CD4-positive, alpha-beta T cell treated with Interleukin-2 at 100 ng/mL for 4 hours (primary cell): ENCODE results near the gene SNF8.
A peak's percentile ranks its signal among the peaks of the same experiment; 100 is the strongest.

Source experiments
- DNase-seq: peaks from one replicate; pipeline ENCODE4 v3.0.0-alpha.2; 2020; ENCODE audit warnings: low spot score

Gene SNF8

DNA sequence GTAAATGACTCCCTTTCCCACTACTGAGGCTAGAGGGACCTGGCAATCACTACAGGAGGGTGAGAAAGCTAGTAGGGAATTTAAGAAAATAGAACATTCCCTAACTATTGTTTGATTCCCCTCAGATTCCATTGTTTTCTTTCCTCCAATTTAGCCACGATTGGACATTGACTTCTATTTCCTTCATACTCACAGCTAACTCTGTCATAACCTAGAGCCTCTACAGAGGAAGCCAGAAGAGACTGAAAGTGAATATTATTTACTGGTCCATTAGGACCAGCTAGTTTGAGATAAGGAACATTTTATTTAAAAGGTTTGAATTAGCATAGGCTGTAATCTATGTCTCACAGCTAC lies 14.9 kb downstream of the SNF8 start:
- DNase-seq: no peak

DNA sequence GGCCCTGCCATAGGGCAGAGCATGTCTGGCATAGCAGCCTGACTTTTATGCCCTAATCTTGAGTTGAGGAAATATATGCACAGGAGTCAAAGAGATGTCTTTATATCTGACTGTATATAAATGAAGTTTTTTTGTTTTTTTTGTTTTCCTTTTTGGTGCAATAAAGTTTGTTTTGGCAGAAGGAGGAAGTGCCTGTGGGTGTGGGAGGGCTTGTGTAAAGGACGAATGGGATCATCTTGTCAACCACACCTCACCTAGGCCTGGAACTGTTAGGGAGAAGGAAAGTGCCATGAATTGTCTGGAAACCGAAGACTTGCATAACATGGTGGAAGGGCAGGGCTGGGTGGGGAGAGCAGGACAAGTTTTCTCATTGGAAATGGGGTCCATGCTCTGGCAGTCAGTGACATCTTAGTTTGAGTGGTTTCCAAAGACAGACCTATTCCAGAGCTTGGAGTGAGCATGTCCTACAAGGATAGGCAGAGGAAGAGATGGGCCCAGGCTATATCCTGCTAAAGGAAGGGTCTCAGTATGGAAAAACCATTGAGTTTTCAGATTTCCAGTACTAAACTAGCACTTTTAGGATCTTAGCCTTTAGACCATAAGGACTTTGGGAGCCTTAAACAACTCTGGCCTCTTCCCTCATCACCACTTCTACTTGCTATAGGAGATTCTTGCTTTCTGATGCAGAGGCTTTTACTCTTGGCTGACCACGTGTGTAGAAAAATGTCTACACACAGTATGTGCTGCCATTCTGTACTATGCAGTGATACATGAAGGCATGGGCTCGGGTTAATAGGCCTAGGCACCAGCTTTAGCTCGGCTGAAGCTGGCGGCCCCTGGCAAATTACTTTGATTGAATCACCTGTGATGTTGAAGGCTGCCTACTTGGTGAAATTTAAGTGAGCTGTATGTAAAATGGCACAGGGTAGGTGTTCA lies 15.5 kb downstream of the SNF8 start:
- DNase-seq: no peak

DNA sequence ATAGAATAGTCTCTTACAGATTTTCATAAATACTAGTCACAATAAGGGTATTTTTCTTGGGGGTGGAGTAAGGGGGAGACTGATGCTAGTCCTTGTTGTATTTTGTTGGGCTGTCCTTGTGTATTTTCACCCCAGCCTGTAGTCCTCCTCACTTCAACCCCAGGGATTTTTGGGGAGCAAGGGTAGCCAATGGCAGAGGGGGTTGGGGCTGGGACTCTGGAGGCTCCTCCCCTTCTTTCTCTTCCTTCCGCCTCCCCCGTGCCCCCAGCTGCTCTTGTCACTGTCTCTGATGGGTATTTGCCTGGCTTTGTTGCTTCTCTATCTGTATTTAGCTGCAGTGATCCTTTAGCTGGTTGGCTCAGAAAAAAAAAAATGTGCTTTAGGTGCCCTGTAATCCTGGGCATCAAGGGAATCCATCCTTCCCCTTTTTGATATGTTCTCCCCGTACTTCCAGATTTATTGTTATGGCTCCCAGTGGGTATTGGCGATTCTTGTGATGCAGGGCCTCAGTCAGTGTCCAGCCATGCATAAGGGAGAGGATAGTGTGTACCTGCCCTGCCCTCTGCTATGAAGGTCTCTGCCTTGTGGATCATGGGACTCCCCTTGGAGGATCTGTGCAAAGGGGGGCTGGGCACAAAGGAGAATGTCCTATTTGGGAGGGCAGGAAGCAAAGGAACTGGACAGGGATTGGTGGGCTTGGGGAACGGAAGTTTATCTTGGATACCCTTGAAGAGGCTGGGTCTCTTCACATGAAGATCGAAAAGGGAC lies 16.5 kb downstream of the SNF8 start:
- DNase-seq: no peak

DNA sequence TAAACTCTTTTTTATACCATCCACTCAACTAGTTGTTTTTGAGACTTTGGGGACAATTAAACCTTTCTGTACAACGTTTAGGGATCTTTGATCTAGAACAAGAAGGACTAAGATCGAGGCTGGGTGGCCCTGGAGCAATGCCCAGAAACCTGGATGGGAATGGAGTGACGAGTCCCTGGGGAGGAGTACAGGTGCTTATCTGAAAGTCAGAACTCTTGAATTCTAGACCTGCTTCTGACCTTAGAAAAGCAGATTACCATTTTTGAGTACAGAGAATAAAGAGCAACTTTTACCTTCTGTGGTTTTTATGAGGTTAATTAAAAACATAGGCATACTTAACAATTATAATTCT lies 18.7 kb downstream of the SNF8 start:
- DNase-seq: no peak

DNA sequence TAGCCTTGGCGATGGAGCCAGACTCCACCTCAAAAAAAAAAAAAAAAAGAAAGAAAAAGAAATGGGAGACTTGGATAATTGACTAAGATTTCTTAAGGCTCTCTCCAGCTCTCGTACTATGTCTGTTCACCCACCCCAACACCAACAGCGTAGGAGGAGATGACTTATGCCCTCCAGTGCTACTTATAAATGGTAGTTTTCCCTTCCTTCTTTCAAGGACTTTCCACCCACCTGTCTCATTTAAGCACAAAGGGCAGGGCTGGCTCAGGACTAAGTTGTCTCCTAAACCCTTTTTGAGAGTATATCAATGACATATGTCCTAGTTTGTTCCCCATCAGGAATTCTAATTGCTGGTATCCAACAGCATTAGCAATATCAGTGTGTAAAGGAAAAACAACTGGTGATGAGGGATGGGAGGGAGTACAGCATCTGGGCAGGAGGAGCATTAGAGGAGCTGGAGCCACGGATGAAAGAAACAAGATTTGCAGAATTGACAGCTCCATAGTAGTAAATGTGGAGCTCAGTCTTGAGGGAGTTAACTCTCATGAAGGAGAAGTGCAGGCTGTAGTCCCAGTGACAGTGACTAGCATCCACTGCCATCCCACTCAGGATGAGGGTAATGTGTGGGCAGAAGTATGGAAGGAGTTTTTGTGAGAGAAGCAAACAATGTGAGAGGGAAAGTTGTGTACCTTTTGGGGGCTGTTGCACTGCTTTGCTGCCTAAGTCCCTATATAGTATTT lies 19.2 kb downstream of the SNF8 start:
- no peak for DNase-seq

DNA sequence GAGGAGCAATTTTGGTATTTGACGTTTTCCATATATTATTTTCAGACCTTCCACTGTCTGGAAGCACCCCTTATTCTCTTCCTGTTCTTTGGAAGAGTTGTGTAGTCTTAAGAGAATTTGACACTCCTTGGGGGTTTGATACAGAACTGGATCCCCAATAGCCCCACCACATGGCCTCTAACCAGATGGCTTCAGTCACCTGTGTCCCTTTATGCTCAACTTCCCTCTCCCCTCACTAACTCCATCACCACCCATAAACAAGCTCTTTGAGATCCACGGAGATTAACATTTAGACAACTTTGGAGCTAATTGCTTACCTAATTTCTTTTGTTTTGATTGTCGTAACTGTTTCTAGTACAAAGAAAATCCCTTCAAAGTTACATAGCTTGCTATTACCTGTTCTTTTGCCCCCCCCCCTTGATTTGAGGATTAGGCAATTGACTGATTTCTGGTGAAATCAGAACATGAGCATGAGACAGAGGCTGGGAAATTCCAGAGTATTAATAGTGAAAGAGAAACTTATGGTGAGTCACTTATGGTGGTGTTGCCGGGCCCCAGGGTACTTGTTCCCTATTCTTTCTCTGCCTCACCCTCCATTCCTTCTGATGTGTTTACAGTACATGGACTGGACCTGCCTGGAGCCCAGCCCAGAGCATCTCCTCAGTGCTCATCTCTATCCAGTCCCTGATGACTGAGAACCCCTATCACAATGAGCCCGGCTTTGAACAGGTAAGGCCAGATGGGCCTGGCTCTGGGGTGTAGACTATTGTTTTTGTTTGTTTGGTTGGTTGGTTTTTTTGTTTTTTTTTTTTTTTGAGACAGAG lies 29.0 kb downstream of the SNF8 start:
- DNase-seq: peak; percentile 71

DNA sequence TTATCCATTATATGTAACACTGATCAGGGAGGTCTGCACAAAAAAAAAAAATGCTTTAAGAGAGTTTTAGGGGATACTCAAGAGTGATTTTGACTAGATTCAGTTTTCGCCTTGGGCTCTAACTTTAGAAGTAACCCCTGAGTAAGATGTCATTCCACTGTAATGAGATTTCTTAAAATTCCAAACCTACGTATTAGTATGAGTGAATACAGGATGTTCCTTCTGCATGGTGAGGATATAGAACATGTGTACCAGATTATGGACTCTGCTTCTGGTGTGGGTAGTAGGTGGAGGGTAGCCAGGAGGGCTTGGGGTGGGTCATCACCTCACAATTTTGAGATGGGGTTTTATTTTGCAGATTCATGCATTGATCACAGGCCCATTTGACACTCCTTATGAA lies 32.2 kb downstream of the SNF8 start:
- no peak for DNase-seq

DNA sequence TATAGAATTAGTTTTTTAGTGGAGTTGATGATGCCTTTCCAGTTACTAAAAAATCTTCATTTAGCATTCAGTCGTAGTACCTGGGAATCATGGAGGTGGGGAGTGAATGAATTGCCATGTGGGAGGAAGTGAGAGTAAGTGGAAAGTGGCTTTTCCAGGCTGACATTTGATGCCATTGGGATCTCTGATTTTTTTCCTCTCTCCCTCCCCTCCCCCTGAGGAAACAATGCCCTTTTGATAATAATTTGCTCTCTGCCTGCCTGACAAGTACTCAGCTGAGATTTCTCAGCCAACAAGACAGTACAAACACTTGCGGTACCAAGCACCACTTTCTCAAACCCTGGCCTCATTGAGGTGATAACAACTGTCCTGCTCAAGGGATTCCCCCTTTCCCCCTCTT lies 34.3 kb downstream of the SNF8 start:
- no peak for DNase-seq

DNA sequence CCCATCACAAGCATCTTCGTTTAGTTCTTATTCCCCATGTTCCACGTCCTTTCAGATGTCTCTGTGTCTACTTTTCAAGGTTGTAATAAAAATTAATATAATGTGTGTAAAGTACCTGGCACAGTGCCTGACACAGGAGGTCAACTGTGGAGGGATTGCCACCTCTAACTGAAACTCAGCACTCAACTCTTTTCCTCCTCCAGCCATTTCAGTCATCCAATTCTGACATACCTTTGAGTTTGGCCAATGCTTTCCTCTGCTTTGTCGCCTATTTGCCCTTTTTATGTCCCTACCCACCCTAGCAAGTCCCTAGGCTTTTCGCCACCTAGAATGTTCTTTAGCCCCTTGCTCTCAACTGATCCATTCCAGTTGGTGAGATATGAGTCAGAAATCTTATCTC lies 34.9 kb downstream of the SNF8 start:
- no peak for DNase-seq

DNA sequence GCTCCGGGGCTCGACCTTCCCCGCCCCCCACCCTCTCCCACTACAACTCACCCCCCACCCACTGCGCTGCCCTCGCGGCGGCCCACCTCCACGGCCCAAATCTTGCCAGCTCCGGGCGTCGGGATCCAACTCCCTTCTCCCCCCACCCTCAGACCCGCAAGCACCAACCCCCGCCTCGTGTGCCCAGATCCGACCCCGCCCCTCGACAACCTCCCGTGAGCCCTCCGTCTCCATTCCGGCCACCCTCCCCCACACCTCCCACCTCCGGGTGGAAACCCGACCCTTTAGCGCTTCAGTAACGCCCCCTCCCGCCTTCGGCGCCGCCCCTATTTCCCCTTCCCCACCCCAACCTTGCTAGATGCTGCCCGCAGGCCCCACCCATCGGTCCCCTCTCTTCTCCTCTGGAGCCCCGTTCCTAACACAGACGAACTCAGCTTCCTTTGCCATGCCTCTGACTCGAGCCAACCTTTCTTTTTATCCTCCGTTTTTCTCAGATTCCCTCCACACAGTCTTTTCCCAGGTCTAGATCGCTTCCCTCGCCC lies 35.7 kb downstream of the SNF8 start:
- peak; percentile 90 for DNase-seq

DNA sequence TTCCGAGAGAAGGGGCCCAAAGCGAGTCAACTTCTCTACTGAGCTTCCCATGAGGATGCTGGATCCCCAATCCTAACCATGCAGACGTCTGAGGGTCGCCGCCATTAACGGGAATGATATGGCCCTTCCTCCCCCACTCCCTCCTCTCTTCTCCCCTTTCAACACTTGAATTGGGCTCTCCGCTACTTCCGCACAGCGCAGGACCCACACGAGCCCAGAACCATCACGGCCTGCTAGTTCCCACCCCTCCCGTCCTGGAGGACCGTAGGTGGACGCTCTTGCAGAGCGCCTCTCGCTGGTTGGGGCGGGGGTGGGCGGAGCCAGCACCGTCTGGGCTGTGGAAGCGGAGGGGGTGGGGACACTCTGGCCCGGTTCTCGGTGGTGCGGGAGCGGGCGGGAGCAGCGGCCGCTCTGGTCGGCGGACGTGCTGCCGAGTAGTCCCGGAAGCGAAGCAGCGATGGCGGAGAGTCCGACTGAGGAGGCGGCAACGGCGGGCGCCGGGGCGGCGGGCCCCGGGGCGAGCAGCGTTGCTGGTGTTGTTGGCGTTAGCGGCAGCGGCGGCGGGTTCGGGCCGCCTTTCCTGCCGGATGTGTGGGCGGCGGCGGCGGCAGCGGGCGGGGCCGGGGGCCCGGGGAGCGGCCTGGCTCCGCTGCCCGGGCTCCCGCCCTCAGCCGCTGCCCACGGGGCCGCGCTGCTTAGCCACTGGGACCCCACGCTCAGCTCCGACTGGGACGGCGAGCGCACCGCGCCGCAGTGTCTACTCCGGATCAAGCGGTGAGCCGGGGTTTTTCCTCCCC lies 36.4 kb downstream of the SNF8 start, which contains the start of gene UBE2Z:
Gene UBE2Z, plus strand, starts transcription at position 361 of the 797 bp plus-strand sequence. Its CDS starts 97 bp downstream, at position 458.
- peak; percentile 93 for DNase-seq

DNA sequence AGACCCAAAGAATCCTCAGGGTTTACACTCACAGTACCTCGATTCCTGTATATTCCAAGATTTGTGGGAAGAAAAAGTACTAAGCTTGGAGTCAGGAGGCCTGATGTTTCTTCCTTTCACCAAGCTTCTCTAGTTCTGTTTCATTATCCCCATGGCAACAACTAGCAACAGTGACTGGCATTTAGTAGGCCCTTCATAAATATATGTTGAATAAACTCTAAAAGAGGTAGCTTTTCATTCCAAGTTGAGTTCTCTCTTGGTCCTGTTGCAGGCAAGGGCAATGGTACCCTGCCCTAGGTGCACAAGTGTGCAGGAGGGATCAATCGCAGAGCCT lies 37.0 kb downstream of the SNF8 start:
- peak; percentile 35 for DNase-seq

DNA sequence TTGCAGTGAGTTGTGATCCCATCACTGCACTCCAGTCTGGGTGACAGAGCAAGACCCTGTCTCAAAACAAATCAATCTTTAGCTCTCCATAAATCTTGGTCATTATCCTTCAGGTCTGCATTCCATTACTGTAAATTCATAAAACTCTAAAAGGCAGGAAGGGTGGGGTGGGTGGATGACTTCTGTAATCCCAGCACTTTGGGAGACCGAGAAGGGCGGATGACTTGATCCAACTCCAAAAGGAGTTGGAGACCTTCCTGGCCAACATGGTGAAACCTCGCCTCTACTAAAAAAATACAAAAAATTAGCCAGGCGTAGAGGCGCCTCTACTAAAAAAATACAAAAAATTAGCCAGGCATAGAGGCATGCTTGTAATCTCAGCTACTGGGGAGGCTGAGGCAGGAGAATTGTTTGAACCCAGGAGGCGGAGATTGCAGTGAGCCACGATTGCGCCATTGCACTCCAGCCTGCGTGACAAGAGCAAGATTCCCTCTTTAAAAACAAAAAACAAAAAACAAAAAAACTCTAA lies 38.6 kb downstream of the SNF8 start:
- no peak for DNase-seq

DNA sequence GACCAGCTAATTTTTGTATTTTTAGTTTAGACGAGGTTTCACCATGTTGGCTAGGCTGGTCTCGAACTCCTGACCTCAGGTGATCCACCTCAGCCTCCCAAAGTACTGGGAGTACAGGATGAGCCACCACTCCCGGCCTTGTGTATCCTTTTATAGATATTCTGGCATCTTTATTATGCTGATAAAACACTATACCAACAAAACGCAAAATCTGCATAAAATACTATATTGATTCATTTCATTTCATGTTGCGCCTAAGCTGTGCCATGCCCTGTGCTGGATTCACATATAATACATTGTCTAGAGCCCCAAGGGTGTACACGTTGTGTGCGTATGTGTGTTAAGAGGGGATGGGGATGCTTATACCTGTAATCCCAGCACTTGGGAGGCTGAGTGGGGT lies 40.2 kb downstream of the SNF8 start:
- DNase-seq: no peak

DNA sequence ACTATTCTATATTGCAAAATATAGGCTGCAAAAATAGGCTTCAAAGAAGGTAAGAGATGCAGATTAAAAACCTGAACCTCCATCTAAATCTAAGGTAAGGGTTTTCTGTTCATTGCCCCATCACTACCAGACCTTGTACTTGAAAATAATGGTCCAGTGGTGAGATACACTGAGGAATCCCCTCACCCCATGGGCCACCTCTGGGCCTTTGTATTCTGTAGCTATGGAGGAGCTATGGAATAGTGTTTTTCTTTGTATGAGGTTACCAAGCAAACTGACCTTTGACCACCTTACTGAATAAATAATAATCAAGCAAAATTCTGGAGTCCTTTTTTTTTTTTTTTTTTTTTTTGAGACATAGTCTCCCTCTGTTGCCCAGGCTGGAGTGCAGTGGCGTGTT lies 41.2 kb downstream of the SNF8 start:
- no peak for DNase-seq

DNA sequence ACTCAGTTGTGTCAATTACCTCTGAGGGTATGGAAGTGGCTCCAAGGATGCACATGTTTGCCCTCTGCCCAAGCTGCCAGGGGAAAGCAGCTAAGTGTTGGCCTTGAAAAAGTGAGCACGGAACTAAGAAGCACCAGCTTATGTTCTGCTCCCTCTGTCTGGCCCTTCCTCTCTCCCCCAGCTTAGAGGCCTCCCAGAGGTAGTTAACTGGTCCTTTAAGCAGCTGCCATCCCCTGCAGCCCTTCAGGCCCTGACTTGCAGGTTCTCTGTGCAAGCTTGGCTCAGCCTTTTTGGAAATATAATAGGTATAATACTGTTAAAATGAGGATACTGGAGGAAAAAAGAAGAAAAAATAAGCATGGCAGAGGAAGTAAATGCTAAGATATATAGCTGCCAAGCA lies 43.4 kb downstream of the SNF8 start:
- DNase-seq: no peak

DNA sequence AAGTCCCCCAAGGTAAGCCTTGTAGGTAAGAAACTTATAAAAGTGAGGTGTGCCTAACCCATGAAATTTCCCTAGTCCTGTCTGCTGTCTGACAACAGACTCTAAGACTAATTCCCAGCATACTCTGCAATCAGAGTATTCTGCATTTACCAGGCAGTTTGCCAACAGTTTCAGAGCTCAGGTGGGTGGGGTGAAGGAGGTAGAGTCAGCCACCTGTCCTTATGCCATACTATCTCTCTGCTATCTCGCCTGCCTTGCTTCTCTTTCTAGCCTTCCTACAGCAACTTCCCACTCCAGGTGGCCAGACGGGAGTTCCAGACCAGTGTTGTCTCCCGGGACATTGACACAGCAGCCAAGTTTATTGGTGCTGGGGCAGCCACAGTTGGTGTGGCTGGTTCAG lies 49.8 kb downstream of the SNF8 start:
- DNase-seq: no peak

DNA sequence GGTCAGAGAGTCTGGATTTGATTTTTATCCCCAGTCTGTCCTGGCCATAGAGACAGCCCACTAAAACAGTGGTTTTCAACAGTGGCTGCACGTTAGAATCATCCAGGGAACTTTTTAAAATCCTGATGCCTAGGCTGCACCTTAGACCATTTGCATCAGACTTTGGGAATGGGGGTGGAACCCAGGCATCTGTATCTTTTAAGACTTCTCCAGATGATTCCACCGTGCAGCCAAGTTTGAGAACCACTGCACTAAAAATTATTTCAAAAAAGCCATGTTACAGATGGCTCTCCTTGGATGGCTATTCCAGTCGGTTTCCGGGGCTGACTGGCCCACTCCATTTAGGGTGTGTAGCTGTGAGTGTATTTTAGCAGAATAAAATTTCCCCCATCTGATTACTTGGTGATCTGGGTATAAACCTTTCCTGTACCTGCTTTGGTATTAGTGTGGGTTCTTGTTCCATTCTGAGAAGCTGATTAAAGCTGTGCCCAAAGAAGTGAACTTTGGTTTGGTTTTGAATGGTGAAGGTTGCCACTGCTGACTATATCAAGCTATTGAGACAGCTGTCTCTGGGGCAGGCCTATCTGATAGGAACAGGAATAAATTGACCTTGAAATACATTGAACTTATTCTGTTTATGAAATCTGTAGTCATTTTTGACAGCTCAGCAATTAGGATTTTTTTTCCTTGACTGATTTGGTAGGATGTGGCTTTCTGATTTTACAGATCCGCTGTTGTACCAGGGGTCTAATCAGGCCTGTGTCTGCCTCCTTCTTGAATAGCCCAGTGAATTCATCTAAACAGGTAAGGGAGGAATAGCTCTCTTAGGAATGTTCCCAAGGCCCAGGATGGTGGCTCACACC lies 50.8 kb downstream of the SNF8 start:
- DNase-seq: no peak

DNA sequence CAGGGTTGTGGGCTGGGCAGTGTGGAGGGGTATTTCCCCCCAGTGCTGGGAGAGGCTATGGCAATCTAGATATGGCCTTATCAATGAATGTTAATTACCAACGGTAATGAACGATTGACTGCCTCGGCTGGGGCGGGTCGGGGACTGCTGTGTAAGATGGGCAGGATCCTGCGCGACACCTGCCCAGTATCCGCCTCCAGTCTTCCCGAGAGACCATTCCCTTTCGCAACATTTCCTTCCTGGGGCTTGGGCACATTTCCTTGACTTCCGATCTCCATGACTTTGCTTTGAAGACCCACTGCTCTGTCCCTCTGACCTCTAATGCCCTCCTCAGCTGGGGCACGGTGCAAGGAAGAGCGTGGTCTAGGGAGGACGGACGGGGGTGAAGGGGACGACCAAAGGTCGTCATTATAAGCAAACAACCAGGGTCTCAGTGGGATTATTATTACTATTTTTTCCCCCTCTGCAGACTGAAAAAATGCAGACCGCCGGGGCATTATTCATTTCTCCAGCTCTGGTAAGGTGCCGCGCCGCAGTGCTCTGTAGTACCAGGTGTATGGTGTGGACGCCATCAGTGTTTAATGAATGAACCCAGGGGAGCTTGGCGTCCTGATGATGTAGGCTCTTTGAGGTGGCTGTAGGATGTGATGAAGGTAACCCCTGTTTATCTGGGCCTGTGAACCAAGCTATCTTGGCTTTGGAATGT lies 51.5 kb downstream of the SNF8 start:
- DNase-seq: no peak
